K562 (cell line): Measurements from ENCODE around the gene NPB.

Source experiments
- CEBPB ChIP-seq: fragments of 450-650 bp; IDR thresholded peaks from 2 replicates; pipeline ENCODE4 v1.6.1; 2016; ENCODE audit warnings: missing genetic modification characterization, missing compliant biosample characterization
- POLR3A ChIP-seq: IDR thresholded peaks from 2 replicates; pipeline ENCODE4 v1.6.1; 2011; ENCODE audit warnings: borderline replicate concordance, mild to moderate bottlenecking, moderate library complexity; ENCODE audit not compliant: insufficient read length, insufficient read depth; ENCODE audit errors: extremely low read depth
- TEAD1 ChIP-seq, 2 experiments: fragments of 450-650 bp in 1 of 2; sonication (generic) in 1 of 2; formaldehyde crosslinking; IDR thresholded peaks; 2 replicates each; pipeline versions ENCODE4 v1.4.0 to v1.8.0; 2020 to 2022; ENCODE audit warnings: mild to moderate bottlenecking in 2 of 2, missing genetic modification reagents in 1 of 2

DNA sequence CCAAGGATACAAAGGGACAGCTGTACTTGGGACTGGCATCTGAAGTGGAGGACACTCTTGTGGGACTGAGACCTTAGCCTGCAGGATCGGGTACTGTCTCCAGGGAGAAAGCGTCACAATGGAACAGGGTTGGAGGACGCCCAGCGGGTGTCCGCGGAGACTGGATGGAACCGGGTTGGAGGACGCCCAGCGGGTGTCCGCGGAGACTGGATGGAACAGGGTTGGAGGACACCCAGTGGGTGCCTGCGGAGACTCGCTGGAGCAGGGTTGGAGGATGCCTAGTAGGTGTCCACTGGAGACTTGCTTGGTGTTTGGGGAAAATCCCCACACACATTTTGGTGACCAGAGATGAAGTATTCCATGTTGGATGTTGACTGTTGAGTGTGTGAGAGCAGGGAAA, 45.2 kb downstream of the NPB start, which contains the start of gene MYADML2:
- TF ChIP-seq POLR3A (no peak), CEBPB (tag) (no peak), TEAD1 (CRISPR knock-in tag; IDR thresholded peaks at IDR 0.05) (no peak)
